Colonic mucosa (tissue), 4 donors: ENCODE results near the gene CENPV. TPM values are rescaled to one million over a fixed set of nuclear protein-coding genes. Genes with fewer than 3 reads are reported as not detected.

ENCODE experiments used
- DNase-seq: peaks from one replicate; pipeline ENCODE4 v3.0.0-alpha.2; 2020
- H3K27ac ChIP-seq: fragments of 200-600 bp; one replicate; pipeline ENCODE4 v1.8.0; 2021
- H3K27me3 ChIP-seq: fragments of 200-600 bp; one replicate; pipeline ENCODE4 v1.8.0; 2021
- H3K36me3 ChIP-seq: fragments of 200-600 bp; one replicate; pipeline ENCODE4 v1.8.0; 2021
- H3K4me1 ChIP-seq: fragments of 200-600 bp; one replicate; pipeline ENCODE4 v1.8.0; 2021; ENCODE audit warnings: mild to moderate bottlenecking
- H3K4me3 ChIP-seq: fragments of 200-600 bp; one replicate; pipeline ENCODE4 v1.8.0; 2021
- H3K9ac ChIP-seq, 2 donors: one replicate each; pipeline ENCODE4 v1.7.0; 2013; ENCODE audit warnings: control low read depth in 2 of 2, low read depth in 2 of 2, low read length in 2 of 2
- H3K9me3 ChIP-seq: fragments of 200-600 bp; one replicate; pipeline ENCODE4 v1.8.0; 2021
- CTCF ChIP-seq: fragments of 200-600 bp; IDR thresholded peaks from one replicate; pipeline ENCODE4 v1.8.0; 2022; ENCODE audit warnings: antibody characterized with exemption, mild to moderate bottlenecking
- intact Hi-C: fragments of 100-400 bp; cut with DNase I; formaldehyde crosslinking; loops from one replicate; pipeline ENCODE4 v1.14.1; 2022
- total RNA-seq, 2 donors: library from RNA; stranded (reverse); fragmentation: NEBNext Ultra II Directional in 1 of 2; extraction: Animal tissue kit (Norgen Biotek cat#: 25700) in 1 of 2; gene quantifications; one replicate each; pipeline ENCODE4 v1.2.1, GENCODE V29; 2021
- donor health status: healthy.
- donor health status: DM: no; HTN: no; CAD: no.
- donor health status: DM: no; HTN: no; CAD: no.

CENPV gene
- total RNA-seq, 2 donors from 2014 or later: 60.6 to 77.4 TPM

DNA sequence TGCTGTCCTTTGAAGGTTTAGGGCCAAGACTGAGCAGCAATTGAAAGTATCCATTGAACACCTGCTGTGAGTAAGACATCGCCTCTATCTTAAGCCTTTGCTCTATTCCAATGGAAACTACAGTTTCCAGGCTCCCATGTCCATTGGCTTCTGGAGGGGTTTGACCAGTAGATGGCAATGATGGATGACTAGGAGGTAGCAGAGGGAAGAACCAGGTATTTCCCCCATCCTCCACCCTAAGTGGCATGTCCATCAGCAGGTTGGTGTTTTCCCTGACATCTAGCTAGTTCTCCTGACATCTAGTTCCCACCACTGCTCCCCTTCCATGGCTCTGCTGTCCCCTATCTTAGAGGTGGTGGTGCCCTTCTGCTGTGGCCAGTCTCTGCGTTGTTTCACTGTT lies 58.7 kb downstream of the CENPV start:
- Histone ChIP-seq H3K27me3 (no peaks in the 10 kb centered on the region), H3K9me3 (no peaks in the 10 kb centered on the region), H3K9ac (peak overlapping the region in 1 of 2 donors; percentile 2), H3K4me3 (no peak overlapping the region), H3K36me3 (no peaks in the 10 kb centered on the region), H3K4me1 (peaks cover 6% of the 10 kb centered on the region), H3K27ac (peak overlapping the region; percentile 69)
- no peak for TF ChIP-seq CTCF
- intact Hi-C loops: no loop called here
- DNase-seq: no peak

- TF ChIP-seq CTCF: no peak
- Histone ChIP-seq H3K4me1 (peaks cover 6% of the 10 kb centered on the region), H3K9me3 (no peaks in the 10 kb centered on the region), H3K27ac (peak overlapping the region; percentile 69), H3K9ac (peak overlapping the region in 1 of 2 donors; percentile 35), H3K4me3 (no peak overlapping the region), H3K27me3 (no peaks in the 10 kb centered on the region), H3K36me3 (no peaks in the 10 kb centered on the region)
- peak; percentile 80 for DNase-seq
- intact Hi-C loops: no loop called here
Observed at GRCh38 chr17:16293931-16294330, 59.3 kb downstream of the CENPV start.

Other genes with a start within 250 kb of the CENPV start
- 100 to 1,000 TPM; 190 to 233 TPM for gene NCOR1, start 137.9 kb downstream of the CENPV start, total RNA-seq
- 10 to 100 TPM; 24.7 to 25.4 TPM for gene PIGL, start 136.3 kb downstream of the CENPV start, total RNA-seq
- gene UBB, start 27.6 kb upstream of the CENPV start, total RNA-seq: 1,000 to 10,000 TPM; 1,436 to 2,044 TPM
- gene TRPV2, start 62.1 kb upstream of the CENPV start, total RNA-seq: 1 to 10 TPM; 5.4 to 7.4 TPM
- gene LRRC75A, start 138.7 kb upstream of the CENPV start, total RNA-seq: 10 to 100 TPM; 43.2 to 49.4 TPM
- gene ZNF287, start 215.7 kb upstream of the CENPV start, total RNA-seq: 1 to 10 TPM; 2.9 to 3.3 TPM